IMR-90 (cell line): ENCODE data around the gene TMSB15B. TPM values are rescaled to one million over a fixed set of nuclear protein-coding genes. Genes with fewer than 3 reads are reported as not detected.

Source experiments
- ATAC-seq: fragments of 200-7000 bp; cut with Tn5 transposase; 2 replicates; pipeline ENCODE4 v1.9.1; 2020; ENCODE audit warnings: low read depth, mild to moderate bottlenecking, moderate library complexity
- BruUV-seq: library from RNA; stranded (reverse); fragments of 400-500 nt; replicated peaks from 2 replicates; lab custom pipeline; 2021; lab: Mats Ljungman, UMichigan
- CTCF ChIA-PET: fragments of 300-600 bp; formaldehyde crosslinking; extraction: SDS; loops from one replicate; lab custom pipeline; 2021; ENCODE audit warnings: antibody characterized with exemption; lab: Yijun Ruan, JAX
- POLR2A ChIA-PET: fragments of 300-600 bp; sonication (Branson Sonifier 250); formaldehyde crosslinking; loops from one replicate; lab custom pipeline; 2022; ENCODE audit warnings: antibody characterized with exemption; ENCODE audit not compliant: unreplicated experiment; lab: Charles Lee
- DNase-seq: peaks from one replicate; pipeline ENCODE4 v3.0.0; 2013
- H2AFZ ChIP-seq: replicated peaks from 2 replicates; pipeline ENCODE3; 2013; ENCODE audit warnings: low read length, mild to moderate bottlenecking; ENCODE audit not compliant: poor library complexity
- H2AK5ac ChIP-seq: 2 replicates; pipeline ENCODE4 v1.6.1; 2013; ENCODE audit warnings: low read depth, low read length, inconsistent platforms
- H2AK9ac ChIP-seq: replicated peaks from 2 replicates; pipeline ENCODE3; 2013; ENCODE audit warnings: mild to moderate bottlenecking, low read depth, low read length, moderate library complexity; ENCODE audit not compliant: poor library complexity
- H2BK120ac ChIP-seq: 2 replicates; pipeline ENCODE4 v1.6.1; 2013; ENCODE audit warnings: low read depth, low read length, inconsistent platforms
- H2BK15ac ChIP-seq: 3 replicates; pipeline ENCODE4 v1.6.1; 2013; ENCODE audit warnings: low read depth, low read length, inconsistent platforms
- H2BK20ac ChIP-seq: 2 replicates; pipeline ENCODE4 v1.6.1; 2013; ENCODE audit warnings: low read depth, mild to moderate bottlenecking, inconsistent platforms, low read length, moderate library complexity
- H2BK5ac ChIP-seq: 2 replicates; pipeline ENCODE4 v1.6.1; 2013; ENCODE audit warnings: mild to moderate bottlenecking, low read depth, low read length, inconsistent platforms; ENCODE audit not compliant: poor library complexity, severe bottlenecking
- H3K14ac ChIP-seq: replicated peaks from 2 replicates; pipeline ENCODE4 v1.6.1; 2013; ENCODE audit warnings: low read depth, low read length, inconsistent platforms
- H3K18ac ChIP-seq: 2 replicates; pipeline ENCODE4 v1.6.1; 2013; ENCODE audit warnings: low read depth, low read length, control low read depth
- H3K23ac ChIP-seq: 2 replicates; pipeline ENCODE4 v1.6.1; 2013; ENCODE audit warnings: low read depth, low read length, inconsistent platforms
- H3K27ac ChIP-seq: 2 replicates; pipeline ENCODE4 v1.5.1; 2013; ENCODE audit warnings: mild to moderate bottlenecking, control low read depth, low read length; ENCODE audit not compliant: insufficient read depth
- H3K27me3 ChIP-seq: 2 replicates; pipeline ENCODE4 v1.6.1; 2013; ENCODE audit warnings: low read length; ENCODE audit not compliant: control insufficient read depth, insufficient read depth
- H3K36me3 ChIP-seq: 2 replicates; pipeline ENCODE4 v1.6.1; 2013; ENCODE audit warnings: low read length, mixed read lengths; ENCODE audit not compliant: control insufficient read depth, insufficient read depth
- H3K4ac ChIP-seq: 2 replicates; pipeline ENCODE4 v1.6.1; 2013; ENCODE audit warnings: low read depth, low read length, inconsistent platforms
- H3K4me1 ChIP-seq: 2 replicates; pipeline ENCODE4 v1.6.1; 2013; ENCODE audit warnings: low read length, mixed read lengths; ENCODE audit not compliant: control insufficient read depth, insufficient read depth
- H3K4me2 ChIP-seq: 2 replicates; pipeline ENCODE4 v1.6.1; 2013; ENCODE audit warnings: low read depth, mild to moderate bottlenecking, control low read depth, low read length, moderate library complexity
- H3K4me3 ChIP-seq: 2 replicates; pipeline ENCODE4 v1.5.1; 2013; ENCODE audit warnings: low read depth, mild to moderate bottlenecking, control low read depth, low read length, moderate library complexity; ENCODE audit not compliant: insufficient read depth
- H3K56ac ChIP-seq: 2 replicates; pipeline ENCODE4 v1.6.1; 2013; ENCODE audit warnings: low read length, inconsistent platforms; ENCODE audit not compliant: insufficient read depth; ENCODE audit errors: extremely low read depth
- H3K79me1 ChIP-seq, 2 experiments: 2 replicates each; pipeline ENCODE4 v1.6.1; 2013; ENCODE audit warnings: low read length in 2 of 2, inconsistent platforms in 1 of 2, low read depth in 1 of 2
- H3K9ac ChIP-seq: 2 replicates; pipeline ENCODE4 v1.6.1; 2013; ENCODE audit warnings: low read depth, low read length, control low read depth
- H3K9me1 ChIP-seq: 2 replicates; pipeline ENCODE4 v1.6.1; 2013; ENCODE audit warnings: low read length, inconsistent platforms; ENCODE audit not compliant: insufficient read depth
- H3K9me3 ChIP-seq: 2 replicates; pipeline ENCODE4 v1.6.1; 2013; ENCODE audit warnings: low read length; ENCODE audit not compliant: control insufficient read depth, insufficient read depth
- H4K20me1 ChIP-seq: 2 replicates; pipeline ENCODE4 v1.6.1; 2013; ENCODE audit warnings: low read length, inconsistent platforms; ENCODE audit not compliant: insufficient read depth
- H4K5ac ChIP-seq: 2 replicates; pipeline ENCODE4 v1.6.1; 2013; ENCODE audit warnings: mild to moderate bottlenecking, low read depth, low read length, control low read depth
- H4K8ac ChIP-seq, 2 experiments: 2 replicates each; pipeline ENCODE4 v1.6.1; 2013; ENCODE audit warnings: low read depth in 2 of 2, low read length in 2 of 2, control low read depth in 1 of 2, inconsistent platforms in 1 of 2
- H4K91ac ChIP-seq: 2 replicates; pipeline ENCODE4 v1.6.1; 2013; ENCODE audit warnings: low read depth, low read length, inconsistent platforms; ENCODE audit not compliant: insufficient read depth
- BHLHE40 ChIP-seq: fragments of 150-350 bp; IDR thresholded peaks from 2 replicates; pipeline ENCODE4 v1.6.1; 2016; ENCODE audit warnings: mild to moderate bottlenecking, low read depth, low read length
- CHD1 ChIP-seq: IDR thresholded peaks from 2 replicates; pipeline ENCODE4 v1.6.1; 2012; ENCODE audit warnings: low read depth, low read length, improper control_type of control experiment
- FOS ChIP-seq: fragments of 150-350 bp; IDR thresholded peaks from 2 replicates; pipeline ENCODE4 v1.6.1; 2016; ENCODE audit warnings: low read depth, low read length
- MAFK ChIP-seq: IDR thresholded peaks from 2 replicates; pipeline ENCODE4 v1.6.1; 2012; ENCODE audit warnings: low read depth, low read length, improper control_type of control experiment
- MAZ ChIP-seq: IDR thresholded peaks from 2 replicates; pipeline ENCODE4 v1.6.1; 2012; ENCODE audit warnings: low read depth, mild to moderate bottlenecking, low read length, improper control_type of control experiment, moderate library complexity, borderline replicate concordance
- MXI1 ChIP-seq: IDR thresholded peaks from 2 replicates; pipeline ENCODE4 v1.6.1; 2012; ENCODE audit warnings: low read depth, mild to moderate bottlenecking, low read length, moderate library complexity, borderline replicate concordance
- NFE2L2 ChIP-seq: fragments of 150-350 bp; IDR thresholded peaks from 2 replicates; pipeline ENCODE4 v1.6.1; 2016; ENCODE audit warnings: low read depth, mild to moderate bottlenecking, low read length
- POLR2A ChIP-seq: IDR thresholded peaks from 2 replicates; pipeline ENCODE4 v1.6.1; 2012; ENCODE audit warnings: mild to moderate bottlenecking, low read depth, low read length
- RAD21 ChIP-seq: IDR thresholded peaks from 2 replicates; pipeline ENCODE4 v1.6.1; 2012; ENCODE audit warnings: low read length, improper control_type of control experiment
- SMC3 ChIP-seq: fragments of 150-350 bp; IDR thresholded peaks from 2 replicates; pipeline ENCODE4 v1.6.1; 2016; ENCODE audit warnings: low read depth, mild to moderate bottlenecking, antibody characterized with exemption, low read length, moderate library complexity
- WGBS, 2 experiments: methylation state at CpG; one replicate each; pipeline versions ENCODE4 v1.1.5 to v1.1.7; 2013; ENCODE audit warnings: missing lambda C conversion rate in 2 of 2; ENCODE audit not compliant: insufficient read length in 1 of 2; ENCODE audit errors: extremely low coverage in 2 of 2; 5-methylcytosine and 5-hydroxymethylcytosine counted together
- dilution Hi-C: fragments of 300-500 bp; cut with HindIII; formaldehyde crosslinking; loops from one replicate; pipeline ENCODE4 v1.14.3; 2018; ENCODE audit warnings: low sequenced_read_pairs; ENCODE audit not compliant: unreplicated experiment
- in situ Hi-C: fragments of 300-500 bp; cut with MboI; formaldehyde crosslinking; loops from 3 replicates; pipeline ENCODE4 v1.14.3; 2019; ENCODE audit warnings: low sequenced_read_pairs, inconsistent platforms, mixed read lengths
- intact Hi-C: fragments of 100-400 bp; cut with micrococcal nuclease; formaldehyde crosslinking; loops from 2 replicates; pipeline ENCODE4 v1.10.0; 2022
- polyA plus RNA-seq, 3 experiments: library from polyadenylated mRNA; depleted of rRNA; stranded (reverse); fragments of >200 nt; gene quantifications; 2 replicates each; pipeline ENCODE4 v1.2.3, GENCODE V29; 2012; ENCODE audit warnings: low replicate concordance in 1 of 3
- total RNA-seq: library from RNA; depleted of rRNA; stranded (reverse); fragments of >200 nt; gene quantifications from 2 replicates; pipeline ENCODE4 v1.2.3, GENCODE V29; 2012
- TF ChIP-seq, protein P1 (sequence below): fragments of 150-350 bp; IDR thresholded peaks from 2 replicates; pipeline ENCODE4 v1.6.1; 2016; ENCODE audit warnings: low read depth, mild to moderate bottlenecking, low read length, moderate library complexity, borderline replicate concordance
- TF ChIP-seq, protein P2 (sequence below): conservative IDR thresholded peaks from 2 replicates; pipeline ENCODE4 v1.5.1; 2012; ENCODE audit warnings: mild to moderate bottlenecking, low read depth, low read length, improper control_type of control experiment

TMSB15B gene
- total and polyA plus RNA-seq, 2 of the 4 experiments (the other 2 are of a cell fraction): 7.9 to 9.0 TPM

DNA sequence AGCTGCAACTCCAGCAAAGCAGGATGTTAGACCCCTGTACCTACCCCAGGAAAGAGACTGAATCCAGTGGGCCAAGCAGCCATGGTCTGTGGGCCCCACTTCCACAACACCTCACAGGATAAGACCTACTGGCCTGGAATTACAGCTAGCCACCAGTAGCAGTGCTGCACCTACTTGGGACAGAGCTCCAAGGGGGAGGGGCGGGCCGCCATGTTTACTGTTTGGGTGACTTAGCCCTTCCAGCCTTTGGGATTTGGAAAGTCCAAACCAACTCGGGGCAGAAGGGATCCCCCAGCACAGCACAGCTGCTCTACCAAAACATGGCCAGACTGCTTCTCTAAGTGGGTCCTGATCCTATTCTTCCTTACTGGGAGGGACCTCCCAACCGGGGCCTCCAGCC is 9.1 kb upstream of the TMSB15B start:
- Histone ChIP-seq H3K23ac (no peak overlapping the region), H2BK5ac (no peak overlapping the region), H3K27ac (no peak overlapping the region), H3K4ac (no peak overlapping the region), H3K36me3 (no peaks in the 10 kb centered on the region), H3K18ac (no peak overlapping the region), H3K4me2 (no peak overlapping the region), H2BK120ac (no peak overlapping the region), H4K91ac (no peak overlapping the region), H2AK5ac (no peak overlapping the region), H4K20me1 (no peaks in the 10 kb centered on the region), H3K79me1 (no peaks in the 10 kb centered on the region), H2AK9ac (no peak overlapping the region), H3K9me3 (no peaks in the 10 kb centered on the region), H3K14ac (no peak overlapping the region), H3K56ac (no peak overlapping the region), H3K9ac (no peak overlapping the region), H3K4me1 (no peaks in the 10 kb centered on the region), H4K5ac (no peak overlapping the region), H2AFZ (no peak overlapping the region), H3K27me3 (peaks cover 2% of the 10 kb centered on the region), H3K9me1 (no peaks in the 10 kb centered on the region), H2BK20ac (no peak overlapping the region), H4K8ac (no peak overlapping the region), H3K4me3 (no peak overlapping the region), H2BK15ac (no peak overlapping the region)
- no CpG with 5 or more reads among the region's 4 CpGs for WGBS, 2 experiments
- BruUV-seq: no TSS peak
- POLR2A ChIA-PET: no interaction called here
- CTCF ChIA-PET: no interaction called here
- ATAC-seq (no peak), DNase-seq (no peak)
- no peak for TF ChIP-seq CHD1
- no peak for TF ChIP-seq BHLHE40
- no peak for TF ChIP-seq POLR2A
- TF ChIP-seq FOS: no peak
- no peak for TF ChIP-seq MAZ
- TF ChIP-seq, protein P1, sequence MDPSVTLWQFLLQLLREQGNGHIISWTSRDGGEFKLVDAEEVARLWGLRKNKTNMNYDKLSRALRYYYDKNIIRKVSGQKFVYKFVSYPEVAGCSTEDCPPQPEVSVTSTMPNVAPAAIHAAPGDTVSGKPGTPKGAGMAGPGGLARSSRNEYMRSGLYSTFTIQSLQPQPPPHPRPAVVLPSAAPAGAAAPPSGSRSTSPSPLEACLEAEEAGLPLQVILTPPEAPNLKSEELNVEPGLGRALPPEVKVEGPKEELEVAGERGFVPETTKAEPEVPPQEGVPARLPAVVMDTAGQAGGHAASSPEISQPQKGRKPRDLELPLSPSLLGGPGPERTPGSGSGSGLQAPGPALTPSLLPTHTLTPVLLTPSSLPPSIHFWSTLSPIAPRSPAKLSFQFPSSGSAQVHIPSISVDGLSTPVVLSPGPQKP: no peak
- TF ChIP-seq SMC3: no peak
- no peak for TF ChIP-seq NFE2L2
- TF ChIP-seq RAD21: no peak
- TF ChIP-seq, protein P2, sequence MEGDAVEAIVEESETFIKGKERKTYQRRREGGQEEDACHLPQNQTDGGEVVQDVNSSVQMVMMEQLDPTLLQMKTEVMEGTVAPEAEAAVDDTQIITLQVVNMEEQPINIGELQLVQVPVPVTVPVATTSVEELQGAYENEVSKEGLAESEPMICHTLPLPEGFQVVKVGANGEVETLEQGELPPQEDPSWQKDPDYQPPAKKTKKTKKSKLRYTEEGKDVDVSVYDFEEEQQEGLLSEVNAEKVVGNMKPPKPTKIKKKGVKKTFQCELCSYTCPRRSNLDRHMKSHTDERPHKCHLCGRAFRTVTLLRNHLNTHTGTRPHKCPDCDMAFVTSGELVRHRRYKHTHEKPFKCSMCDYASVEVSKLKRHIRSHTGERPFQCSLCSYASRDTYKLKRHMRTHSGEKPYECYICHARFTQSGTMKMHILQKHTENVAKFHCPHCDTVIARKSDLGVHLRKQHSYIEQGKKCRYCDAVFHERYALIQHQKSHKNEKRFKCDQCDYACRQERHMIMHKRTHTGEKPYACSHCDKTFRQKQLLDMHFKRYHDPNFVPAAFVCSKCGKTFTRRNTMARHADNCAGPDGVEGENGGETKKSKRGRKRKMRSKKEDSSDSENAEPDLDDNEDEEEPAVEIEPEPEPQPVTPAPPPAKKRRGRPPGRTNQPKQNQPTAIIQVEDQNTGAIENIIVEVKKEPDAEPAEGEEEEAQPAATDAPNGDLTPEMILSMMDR: no peak
- no peak for TF ChIP-seq MAFK
- TF ChIP-seq MXI1: no peak
- dilution Hi-C loops (no loop called here), in situ Hi-C loops (no loop called here), intact Hi-C loops (no loop called here)
